ENCODE data around the gene SMIM29.

- no peak for TF ChIP-seq CTCF (IDR thresholded peaks at IDR 0.05)
- TF ChIP-seq POLR2A (IDR thresholded peaks at IDR 0.05): no peak
These were observed 18.9 kb upstream of the SMIM29 start for GRCh38 chr6:34267746-34268145.
